DOHH2 (cell line): Measurements from ENCODE around the gene CYP46A1.

ENCODE experiments used
- CTCF ChIP-seq: fragments of 200-600 bp; sonication (generic); IDR thresholded peaks from one replicate; pipeline ENCODE4 v1.5.1; 2014; ENCODE audit warnings: antibody characterized with exemption, mild to moderate bottlenecking, low read depth, low read length; ENCODE audit not compliant: poor library complexity, severe bottlenecking
- EZH2phosphoT487 ChIP-seq: fragments of 200-600 bp; sonication (generic); IDR thresholded peaks from 2 replicates; pipeline ENCODE4 v1.6.1; 2017; ENCODE audit warnings: borderline replicate concordance, mild to moderate bottlenecking, antibody characterized with exemption, low read length, moderate library complexity, mixed read lengths

GRCh38 chr14:99636487-99636886 lies 47.6 kb upstream of the CYP46A1 start:
- TF ChIP-seq CTCF (no peak), EZH2phosphoT487 (no peak)
